ENCODE results near the gene EMC6. TPM values are rescaled to one million over a fixed set of nuclear protein-coding genes. Genes with fewer than 3 reads are reported as not detected.

EMC6 gene
- total RNA-seq, 4 donors from 2014 or later: 12.6 to 28.1 (median 21.0) TPM

DNA sequence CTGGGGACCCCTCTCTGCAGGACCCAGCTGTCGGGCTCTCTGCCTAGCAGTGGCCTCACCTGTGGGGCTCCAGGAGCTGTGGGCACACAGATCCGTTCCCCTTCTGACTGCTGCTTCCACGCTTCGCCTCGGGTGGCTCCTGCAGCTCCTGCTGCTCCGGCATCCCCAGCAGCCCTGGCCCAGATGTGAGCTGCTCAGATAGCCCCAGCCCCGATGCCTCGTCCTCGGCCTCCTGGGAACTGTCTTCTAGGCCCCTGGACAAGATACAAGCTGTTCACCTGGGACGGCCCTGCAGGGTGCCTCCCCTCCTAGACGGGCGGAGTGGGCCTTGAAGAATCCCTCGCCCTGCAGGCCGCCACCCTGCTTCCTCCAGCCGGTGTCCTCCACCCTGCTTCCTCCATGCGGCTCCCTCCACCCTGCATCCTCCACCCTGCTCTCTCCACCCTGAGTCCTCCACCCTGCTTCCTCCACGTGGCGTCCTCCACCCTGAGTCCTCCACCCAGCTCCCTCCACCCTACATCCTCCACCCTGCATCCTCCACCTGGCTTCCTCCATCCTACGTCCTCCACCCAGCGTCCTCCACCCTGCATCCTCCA is 11.0 kb downstream of the EMC6 start:
- Histone ChIP-seq H3K36me3 (no peaks in the 10 kb centered on the region), H3K27me3 (no peaks in the 10 kb centered on the region), H3K27ac (no peak overlapping the region), H3K9me3 (no peaks in the 10 kb centered on the region), H3K4me3 (no peak overlapping the region), H3K4me1 (no peaks in the 10 kb centered on the region)
- no peak for DNase-seq
- TF ChIP-seq, protein P1, sequence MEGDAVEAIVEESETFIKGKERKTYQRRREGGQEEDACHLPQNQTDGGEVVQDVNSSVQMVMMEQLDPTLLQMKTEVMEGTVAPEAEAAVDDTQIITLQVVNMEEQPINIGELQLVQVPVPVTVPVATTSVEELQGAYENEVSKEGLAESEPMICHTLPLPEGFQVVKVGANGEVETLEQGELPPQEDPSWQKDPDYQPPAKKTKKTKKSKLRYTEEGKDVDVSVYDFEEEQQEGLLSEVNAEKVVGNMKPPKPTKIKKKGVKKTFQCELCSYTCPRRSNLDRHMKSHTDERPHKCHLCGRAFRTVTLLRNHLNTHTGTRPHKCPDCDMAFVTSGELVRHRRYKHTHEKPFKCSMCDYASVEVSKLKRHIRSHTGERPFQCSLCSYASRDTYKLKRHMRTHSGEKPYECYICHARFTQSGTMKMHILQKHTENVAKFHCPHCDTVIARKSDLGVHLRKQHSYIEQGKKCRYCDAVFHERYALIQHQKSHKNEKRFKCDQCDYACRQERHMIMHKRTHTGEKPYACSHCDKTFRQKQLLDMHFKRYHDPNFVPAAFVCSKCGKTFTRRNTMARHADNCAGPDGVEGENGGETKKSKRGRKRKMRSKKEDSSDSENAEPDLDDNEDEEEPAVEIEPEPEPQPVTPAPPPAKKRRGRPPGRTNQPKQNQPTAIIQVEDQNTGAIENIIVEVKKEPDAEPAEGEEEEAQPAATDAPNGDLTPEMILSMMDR (IDR thresholded peaks at IDR 0.05): no peak
- no peak for TF ChIP-seq POLR2A (IDR thresholded peaks at IDR 0.05)

DNA sequence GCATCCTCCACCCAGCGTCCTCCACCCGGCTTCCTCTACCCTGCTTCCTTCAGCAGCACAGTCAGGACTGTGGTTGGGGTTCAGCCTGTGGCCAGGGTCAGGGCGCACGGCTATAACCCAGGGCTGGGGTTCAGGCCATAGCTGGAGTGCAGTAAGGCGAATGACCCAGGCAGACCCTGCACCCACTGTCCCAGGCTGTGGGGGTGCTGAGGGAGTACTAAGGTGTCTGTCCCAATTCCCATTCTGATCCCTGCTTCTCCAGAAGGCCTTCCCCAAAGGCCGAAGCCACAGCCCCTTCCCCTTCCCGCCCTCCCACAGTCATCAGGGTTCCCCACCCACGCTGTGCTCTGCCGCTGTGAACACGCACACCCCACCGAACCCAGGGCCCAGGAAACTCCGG is 12.4 kb downstream of the EMC6 start:
- no peak for DNase-seq
- no peak overlapping the region for H3K4me3 ChIP-seq
- no peak for TF ChIP-seq POLR2A (IDR thresholded peaks at IDR 0.05)
- TF ChIP-seq, protein P1 (IDR thresholded peaks at IDR 0.05): no peak

DNA sequence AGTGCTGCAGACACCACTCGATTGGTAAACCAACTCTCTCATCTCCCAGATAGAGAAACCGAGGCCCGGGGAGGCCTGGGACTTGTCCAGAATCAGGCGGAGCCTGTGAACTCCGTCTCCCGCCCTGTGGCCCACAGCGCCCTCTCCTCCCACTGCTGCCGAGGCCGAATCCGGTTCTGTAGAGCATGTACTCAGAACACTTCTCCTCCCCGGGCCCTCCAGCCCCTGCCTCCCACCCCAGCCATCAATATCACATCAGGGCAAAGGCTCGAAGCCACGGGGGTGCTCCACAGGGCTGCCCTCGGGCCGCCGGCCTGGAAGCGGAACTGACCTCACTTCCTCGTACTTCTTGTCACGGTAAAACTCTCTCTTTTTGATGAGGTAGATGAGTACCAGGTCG is 13.0 kb downstream of the EMC6 start:
- no peak overlapping the region for H3K27ac ChIP-seq
- no peaks in the 10 kb centered on the region for H3K36me3 ChIP-seq
- H3K27me3 ChIP-seq: no peaks in the 10 kb centered on the region
- TF ChIP-seq, protein P1 (IDR thresholded peaks at IDR 0.05): no peak
- TF ChIP-seq POLR2A (IDR thresholded peaks at IDR 0.05): no peak
- no peak for DNase-seq
- no peaks in the 10 kb centered on the region for H3K9me3 ChIP-seq
- H3K4me3 ChIP-seq: no peak overlapping the region
- H3K4me1 ChIP-seq: no peaks in the 10 kb centered on the region

More for the DNA sequence above, 12.4 kb downstream of the EMC6 start:
- H3K4me1 ChIP-seq: no peaks in the 10 kb centered on the region
- H3K27ac ChIP-seq: no peak overlapping the region
- no peaks in the 10 kb centered on the region for H3K36me3 ChIP-seq
- no peaks in the 10 kb centered on the region for H3K27me3 ChIP-seq
- H3K9me3 ChIP-seq: no peaks in the 10 kb centered on the region

DNA sequence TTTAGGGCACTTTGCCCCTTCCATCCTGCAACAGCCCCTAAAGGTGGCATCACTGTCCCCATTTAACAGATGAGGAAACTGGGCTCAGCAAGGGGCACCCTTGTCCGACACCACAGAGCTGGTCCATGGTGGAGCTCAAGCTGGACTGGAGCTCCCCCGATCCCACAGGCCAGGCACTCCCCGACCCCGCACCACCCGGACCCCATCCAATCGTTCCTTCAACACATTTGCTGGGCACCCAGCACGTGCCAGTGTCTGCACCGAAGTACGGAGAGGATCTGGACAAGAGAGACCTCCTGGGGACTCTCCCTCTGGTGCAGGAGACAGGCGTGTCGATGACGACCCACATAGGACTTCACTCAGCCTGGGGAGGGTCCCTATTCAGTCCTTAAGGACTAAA is 13.4 kb downstream of the EMC6 start:
- Histone ChIP-seq H3K27ac (no peak overlapping the region), H3K4me1 (no peaks in the 10 kb centered on the region), H3K36me3 (no peaks in the 10 kb centered on the region), H3K27me3 (no peaks in the 10 kb centered on the region), H3K9me3 (no peaks in the 10 kb centered on the region), H3K4me3 (no peak overlapping the region)
- no peak for DNase-seq
- TF ChIP-seq, protein P1 (IDR thresholded peaks at IDR 0.05): no peak
- TF ChIP-seq POLR2A (IDR thresholded peaks at IDR 0.05): no peak

DNA sequence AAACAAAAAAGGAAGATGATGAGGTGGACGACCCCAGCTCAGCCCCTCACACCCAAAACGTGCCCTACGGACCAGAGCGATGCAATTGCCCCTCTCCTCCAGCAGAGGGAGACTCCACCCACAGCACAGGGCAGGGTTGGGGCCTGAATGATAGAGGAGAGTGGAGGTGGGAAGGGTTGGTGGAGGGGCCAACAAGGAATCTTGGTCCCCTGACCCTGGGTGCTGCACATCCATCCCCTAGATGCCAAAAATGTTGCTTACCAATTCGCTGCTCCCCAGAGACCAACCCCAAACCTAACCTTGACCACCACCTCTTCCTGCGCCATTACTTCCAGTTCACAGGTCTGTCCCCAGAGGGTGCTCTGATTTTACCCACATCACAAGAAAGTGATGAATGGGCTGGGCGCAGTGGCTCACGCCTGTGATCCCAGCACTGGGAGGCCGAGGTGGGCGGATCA is 14.5 kb downstream of the EMC6 start:
- Histone ChIP-seq H3K36me3 (no peaks in the 10 kb centered on the region), H3K4me1 (no peaks in the 10 kb centered on the region), H3K4me3 (no peak overlapping the region), H3K9me3 (no peaks in the 10 kb centered on the region), H3K27me3 (no peaks in the 10 kb centered on the region), H3K27ac (peak overlapping the region in 1 of 4 donors; percentile 19)
- TF ChIP-seq, protein P1 (IDR thresholded peaks at IDR 0.05): peak; percentile 78 to 90 (median 83)
- TF ChIP-seq POLR2A (IDR thresholded peaks at IDR 0.05): no peak
- peak in 2 of 3 donors; percentile 52 to 71 for DNase-seq
